OCI-LY7 (cell line): Measurements from ENCODE around the gene DLGAP1.

Experiments used
- EZH2phosphoT487 ChIP-seq: fragments of 200-600 bp; sonication (generic); IDR thresholded peaks from 2 replicates; pipeline ENCODE4 v1.6.1; 2018; ENCODE audit warnings: low read depth, borderline replicate concordance, mild to moderate bottlenecking, mixed run types, antibody characterized with exemption, low read length, moderate library complexity, mixed read lengths
- TF ChIP-seq, protein P1 (sequence below): fragments of 200-600 bp; sonication (generic); conservative IDR thresholded peaks from 2 replicates; pipeline ENCODE4 v1.5.1; 2014; ENCODE audit warnings: mild to moderate bottlenecking, antibody characterized with exemption, low read length, moderate library complexity, mixed read lengths

DNA sequence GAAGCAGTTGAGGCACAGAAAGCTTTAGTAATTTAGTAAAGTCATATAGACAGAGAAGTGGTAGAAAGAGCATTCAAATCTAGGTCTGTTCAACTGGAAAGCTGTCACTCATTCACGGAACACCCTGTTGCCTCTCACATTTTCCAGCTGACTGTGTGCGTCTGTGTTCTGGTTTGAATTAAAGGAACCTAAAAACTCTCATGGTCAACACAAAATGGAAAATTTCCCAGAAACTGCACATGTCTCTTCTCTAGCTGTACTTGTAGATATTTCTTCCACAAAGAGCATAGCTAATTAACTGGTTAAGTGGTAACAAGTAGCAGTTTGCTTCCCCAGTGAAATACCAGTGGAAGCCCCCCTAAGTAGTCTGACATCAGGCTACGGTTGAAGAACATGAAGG lies 614.3 kb downstream of the DLGAP1 start:
- TF ChIP-seq, protein P1, sequence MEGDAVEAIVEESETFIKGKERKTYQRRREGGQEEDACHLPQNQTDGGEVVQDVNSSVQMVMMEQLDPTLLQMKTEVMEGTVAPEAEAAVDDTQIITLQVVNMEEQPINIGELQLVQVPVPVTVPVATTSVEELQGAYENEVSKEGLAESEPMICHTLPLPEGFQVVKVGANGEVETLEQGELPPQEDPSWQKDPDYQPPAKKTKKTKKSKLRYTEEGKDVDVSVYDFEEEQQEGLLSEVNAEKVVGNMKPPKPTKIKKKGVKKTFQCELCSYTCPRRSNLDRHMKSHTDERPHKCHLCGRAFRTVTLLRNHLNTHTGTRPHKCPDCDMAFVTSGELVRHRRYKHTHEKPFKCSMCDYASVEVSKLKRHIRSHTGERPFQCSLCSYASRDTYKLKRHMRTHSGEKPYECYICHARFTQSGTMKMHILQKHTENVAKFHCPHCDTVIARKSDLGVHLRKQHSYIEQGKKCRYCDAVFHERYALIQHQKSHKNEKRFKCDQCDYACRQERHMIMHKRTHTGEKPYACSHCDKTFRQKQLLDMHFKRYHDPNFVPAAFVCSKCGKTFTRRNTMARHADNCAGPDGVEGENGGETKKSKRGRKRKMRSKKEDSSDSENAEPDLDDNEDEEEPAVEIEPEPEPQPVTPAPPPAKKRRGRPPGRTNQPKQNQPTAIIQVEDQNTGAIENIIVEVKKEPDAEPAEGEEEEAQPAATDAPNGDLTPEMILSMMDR: no peak
- no peak for TF ChIP-seq EZH2phosphoT487
